Measurements from ENCODE around the gene MAPK8IP1. TPM values are rescaled to one million over a fixed set of nuclear protein-coding genes. Genes with fewer than 3 reads are reported as not detected.
"Not testable (repeated sequence)": the region's sequence is repeated elsewhere in the genome, so short reads cannot be mapped to it uniquely, and the experiment has no call there.

Gene MAPK8IP1
- 7.7 TPM for total RNA-seq (ENCODE audit: insufficient read depth, low replicate concordance)

DNA sequence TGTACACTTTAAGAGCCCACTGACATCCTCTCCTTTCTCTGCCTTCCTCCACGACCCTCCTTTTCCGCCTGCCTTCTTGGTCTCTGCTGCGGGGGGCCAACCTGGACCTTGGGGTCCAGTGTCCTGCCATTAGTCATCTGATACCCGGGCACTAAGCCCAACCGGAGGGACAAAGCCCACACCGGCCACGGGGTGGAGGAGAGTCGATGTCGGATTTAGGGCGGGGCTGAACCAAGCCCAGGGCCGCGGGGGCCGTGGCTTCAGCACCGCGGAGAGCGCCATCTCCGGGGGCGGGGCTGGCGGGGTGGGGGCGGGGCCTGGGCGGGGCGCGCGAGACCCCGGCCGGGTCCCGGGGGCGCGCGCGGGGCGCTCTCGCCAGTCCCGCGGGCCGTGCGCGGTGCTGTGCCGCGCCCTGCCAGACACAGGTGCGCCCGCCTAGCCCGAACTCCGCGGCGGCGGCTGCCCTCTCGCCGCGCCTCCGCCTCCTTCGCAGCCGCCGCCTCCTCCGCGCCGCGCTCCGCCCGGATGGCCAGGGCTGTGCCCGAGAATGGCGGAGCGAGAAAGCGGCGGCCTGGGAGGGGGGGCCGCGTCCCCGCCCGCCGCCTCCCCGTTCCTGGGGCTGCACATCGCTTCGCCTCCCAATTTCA lies at the start of gene MAPK8IP1:
MAPK8IP1 (plus strand) TSS at position 378 of the 647 bp plus-strand sequence; CDS start at position 548, 170 bp downstream.
- no peak for DNase-seq (ENCODE audit: low spot score)

DNA sequence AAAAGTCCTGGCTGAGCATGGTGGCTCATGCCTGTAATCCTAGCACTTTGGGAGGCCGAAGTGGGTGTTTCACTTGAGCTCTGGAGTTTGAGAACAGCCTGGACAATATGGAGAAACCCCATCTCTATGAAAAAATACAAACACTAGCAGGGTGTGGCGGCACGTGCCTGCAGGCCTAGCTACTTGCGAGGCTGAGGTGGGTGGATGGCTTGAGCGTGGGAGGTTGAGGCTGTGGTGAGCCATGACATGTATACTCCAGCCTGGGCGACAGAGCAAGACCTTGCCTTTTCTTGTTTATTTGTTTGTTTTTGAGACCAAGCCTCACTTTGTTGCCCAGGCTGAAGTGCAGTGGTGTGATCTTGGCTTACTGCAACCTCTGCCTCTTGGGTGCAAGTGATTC lies 46.2 kb upstream of the MAPK8IP1 start:
- DNase-seq (ENCODE audit: low spot score) = no peak

DNA sequence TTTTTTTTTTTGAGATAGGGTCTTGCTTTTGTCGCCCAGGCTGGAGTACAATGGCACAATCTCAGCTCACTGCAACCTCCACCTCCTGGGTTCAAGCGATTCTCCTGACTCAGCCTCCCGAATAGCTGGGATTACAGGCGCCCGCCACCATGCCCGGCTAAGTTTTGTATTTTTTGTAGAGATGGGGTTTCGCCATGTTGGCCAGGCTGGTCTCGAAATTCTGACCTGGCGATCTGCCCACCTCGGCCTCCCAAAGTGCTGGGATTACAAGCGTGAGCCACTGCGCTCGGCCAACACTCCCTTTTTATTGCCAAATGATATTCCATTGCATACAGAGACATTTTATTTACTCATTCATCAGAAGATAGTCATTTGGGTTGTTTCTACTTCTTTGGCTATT lies 45.2 kb upstream of the MAPK8IP1 start:
- not testable (repeated sequence) for DNase-seq (ENCODE audit: low spot score)

DNA sequence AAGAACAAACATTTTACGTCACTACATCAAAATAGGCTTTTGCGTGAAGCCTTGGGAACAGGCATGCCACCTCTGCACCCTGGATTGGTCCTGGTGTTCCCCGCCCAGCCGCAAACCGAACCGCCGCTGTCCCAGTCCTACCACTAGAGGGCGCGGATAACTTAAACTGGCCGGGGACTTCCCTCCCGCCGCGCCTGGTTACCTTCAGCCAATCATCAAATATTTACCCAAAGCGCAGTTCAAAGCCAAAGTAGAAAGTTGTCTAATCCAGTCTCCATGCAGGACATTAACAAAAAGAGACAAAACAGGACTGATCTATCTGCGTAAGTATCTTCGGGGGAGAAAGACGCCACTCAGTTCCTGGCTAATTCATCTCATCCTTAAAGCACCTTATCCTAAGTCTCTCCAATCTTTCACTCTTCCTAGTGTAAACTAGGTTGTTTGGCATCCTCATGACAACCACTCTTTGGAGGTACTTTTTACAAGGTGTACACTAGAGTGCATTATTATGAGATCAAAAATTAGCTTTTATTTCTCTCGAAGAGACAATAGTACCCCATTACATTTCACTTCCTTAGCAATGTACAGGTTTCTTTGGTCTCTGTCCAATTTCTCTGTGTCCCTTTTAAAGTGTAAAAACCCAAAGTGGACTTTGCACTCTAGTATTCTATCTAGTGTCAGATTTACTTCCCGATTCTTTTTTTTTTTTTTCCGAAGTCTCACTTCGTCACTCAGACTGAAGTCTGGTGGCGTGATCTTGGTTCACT lies 42.1 kb upstream of the MAPK8IP1 start:
- DNase-seq (ENCODE audit: low spot score) = peak; percentile 93

DNA sequence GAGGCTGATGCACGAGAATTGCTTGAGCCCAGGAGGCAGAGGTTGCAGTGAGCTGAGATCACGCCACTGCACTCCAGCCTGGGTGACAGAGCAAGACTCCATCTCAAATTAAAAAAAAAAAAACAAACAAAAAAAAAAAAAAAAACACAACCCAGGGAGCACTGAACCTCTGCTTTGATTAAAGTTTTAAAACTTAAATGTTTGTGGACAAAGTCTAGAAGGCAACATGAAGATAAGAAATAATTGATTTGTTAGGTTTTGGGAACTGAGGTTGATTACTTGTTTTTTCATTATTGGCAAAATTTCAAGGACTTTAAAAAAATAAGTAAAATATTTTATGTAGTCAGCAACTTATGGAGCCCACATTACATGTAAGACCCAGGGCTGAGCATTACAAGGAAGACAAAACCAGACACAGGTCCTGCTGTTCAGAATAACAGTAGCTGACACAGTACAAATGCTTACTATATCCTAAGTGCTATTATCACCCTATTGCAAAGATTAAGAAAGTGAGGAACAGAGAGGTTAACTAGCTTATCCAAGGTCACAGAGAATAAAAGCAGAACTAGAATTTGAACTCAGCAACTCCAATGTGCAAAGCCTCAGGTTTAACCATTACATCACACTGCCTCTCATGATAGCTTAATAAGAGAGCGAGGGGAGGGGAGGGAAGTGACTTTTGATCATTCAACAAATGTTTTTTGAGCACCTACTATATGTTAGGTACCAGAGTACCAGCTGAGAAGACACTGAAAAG lies 40.5 kb upstream of the MAPK8IP1 start:
- no peak for DNase-seq (ENCODE audit: low spot score)

DNA sequence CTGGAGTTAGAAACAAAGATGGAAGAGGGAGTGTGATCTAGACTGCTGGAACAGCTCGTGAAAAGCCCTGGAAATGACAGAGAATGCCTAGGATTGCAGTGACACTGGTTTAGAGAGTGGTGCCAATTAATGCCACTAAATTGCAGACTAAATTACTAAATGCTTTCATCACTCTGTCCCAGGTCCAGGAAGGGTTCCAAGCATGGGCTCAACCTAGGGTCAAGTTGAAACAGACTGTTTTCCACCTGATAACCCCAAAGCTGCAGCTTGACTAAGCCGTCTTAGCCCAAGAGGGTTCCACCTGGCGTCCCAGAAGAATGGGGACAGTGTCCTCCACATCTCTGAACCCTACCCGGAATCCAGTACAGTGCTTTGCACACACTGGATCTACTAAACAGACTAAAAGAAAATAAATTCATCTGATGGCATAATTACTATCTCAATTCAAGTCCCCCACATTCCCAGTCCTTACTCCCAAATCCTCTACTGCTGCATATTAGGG lies 39.2 kb upstream of the MAPK8IP1 start:
- no peak for DNase-seq (ENCODE audit: low spot score)

DNA sequence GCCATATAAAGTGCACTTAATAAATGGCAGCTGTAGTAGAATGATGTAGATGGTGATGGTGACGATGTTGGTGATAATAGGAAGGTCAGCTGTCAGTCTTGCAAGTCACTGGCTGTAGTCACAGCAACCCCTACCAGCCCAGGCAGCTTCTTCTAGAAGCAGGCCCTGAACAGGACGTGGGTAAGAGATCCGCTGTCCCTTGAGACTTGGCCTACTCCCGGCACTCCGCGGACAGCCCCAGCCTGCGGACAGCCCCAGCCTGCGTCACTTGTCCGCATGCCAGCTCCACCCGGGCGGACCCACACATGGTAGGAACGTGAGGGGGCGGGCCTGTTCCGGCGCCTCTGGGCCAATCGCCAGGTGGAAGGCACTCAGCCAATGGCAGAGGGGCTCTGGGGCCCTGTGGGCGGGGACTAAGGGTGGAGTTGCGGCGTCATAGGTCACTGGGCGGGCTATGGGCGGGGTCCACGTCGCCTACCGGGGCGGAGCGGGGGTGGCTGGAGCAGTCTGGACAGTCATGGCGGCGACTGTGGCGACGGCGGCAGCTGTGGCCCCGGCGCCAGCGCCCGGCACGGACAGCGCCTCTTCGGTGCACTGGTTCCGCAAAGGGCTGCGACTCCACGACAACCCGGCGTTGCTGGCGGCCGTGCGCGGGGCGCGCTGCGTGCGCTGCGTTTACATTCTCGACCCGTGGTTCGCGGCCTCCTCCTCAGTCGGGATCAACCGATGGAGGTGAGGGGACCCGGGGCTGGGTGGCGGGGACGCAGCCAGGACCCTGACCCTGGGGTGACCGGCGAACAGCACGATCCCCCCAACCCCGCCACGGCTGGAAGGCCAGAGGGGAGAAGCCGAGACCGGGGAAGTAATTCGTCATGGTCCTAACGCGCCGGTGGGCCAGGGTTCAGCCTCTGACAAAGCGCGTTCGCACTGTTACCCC lies 38.2 kb upstream of the MAPK8IP1 start, which contains the start of gene CRY2:
CRY2 (plus strand) TSS at position 502 of the 937 bp plus-strand sequence; CDS start at position 518, 16 bp downstream.
- peak; percentile 98 for DNase-seq (ENCODE audit: low spot score)

DNA sequence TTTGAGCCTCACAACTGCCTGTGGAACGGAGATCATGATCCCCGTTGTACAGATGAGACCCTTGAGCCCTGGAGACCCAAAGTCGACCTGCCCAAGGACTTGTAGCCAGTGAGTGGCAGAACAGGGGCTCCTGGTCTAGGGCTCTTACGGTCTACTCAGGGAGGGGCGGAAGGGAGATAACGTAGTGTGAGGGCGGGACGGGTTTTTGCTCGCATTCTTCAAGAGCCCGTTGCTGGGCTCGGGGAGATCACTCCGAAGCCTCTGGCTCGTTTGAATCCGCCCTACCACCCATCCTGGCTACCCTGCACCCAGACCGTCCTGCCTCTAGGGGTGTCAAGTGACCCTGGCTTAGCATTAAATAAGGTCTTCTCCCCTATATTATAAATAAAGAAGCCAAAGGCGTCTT lies 37.5 kb upstream of the MAPK8IP1 start:
- peak; percentile 74 for DNase-seq (ENCODE audit: low spot score)

DNA sequence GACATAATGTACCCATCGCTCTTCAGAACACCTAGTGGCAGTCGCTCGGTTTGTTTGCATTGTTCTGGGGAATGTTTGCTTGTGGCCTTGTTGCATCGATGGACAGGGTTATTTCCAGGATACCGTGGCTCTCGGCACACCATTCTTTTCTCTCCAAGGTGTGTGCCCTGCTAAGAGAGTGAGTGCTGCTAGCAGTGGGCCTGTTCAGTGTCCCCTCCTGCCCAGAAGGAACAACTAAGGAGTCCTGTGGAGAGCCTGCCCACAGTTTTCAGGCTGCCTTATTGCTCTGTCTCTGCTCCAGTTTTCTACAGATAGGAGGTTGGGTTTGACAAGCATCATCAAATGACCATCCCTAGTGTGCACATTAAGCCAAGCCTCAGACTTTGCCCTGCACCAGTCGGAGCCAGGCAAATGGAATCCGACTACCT lies 36.8 kb upstream of the MAPK8IP1 start:
- no peak for DNase-seq (ENCODE audit: low spot score)

DNA sequence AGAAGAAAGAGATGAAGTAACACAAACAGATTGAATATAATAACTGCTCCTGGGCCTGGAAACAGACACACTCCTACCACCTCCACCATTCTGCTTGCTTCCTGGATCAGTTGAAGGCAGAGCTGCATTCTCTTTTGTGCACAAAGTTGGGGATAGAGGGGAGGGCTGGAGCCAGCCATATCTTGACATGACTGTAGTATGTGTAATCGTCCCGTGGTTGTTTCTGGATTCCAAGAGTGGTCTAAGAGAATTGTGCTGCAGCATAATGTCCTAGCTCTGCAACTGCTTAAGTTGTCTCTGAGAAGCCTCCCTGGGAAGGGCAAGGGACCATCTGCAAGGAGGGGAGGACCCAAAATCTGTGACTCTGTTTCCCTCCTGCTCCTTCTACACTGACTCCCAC lies 35.0 kb upstream of the MAPK8IP1 start:
- no peak for DNase-seq (ENCODE audit: low spot score)

DNA sequence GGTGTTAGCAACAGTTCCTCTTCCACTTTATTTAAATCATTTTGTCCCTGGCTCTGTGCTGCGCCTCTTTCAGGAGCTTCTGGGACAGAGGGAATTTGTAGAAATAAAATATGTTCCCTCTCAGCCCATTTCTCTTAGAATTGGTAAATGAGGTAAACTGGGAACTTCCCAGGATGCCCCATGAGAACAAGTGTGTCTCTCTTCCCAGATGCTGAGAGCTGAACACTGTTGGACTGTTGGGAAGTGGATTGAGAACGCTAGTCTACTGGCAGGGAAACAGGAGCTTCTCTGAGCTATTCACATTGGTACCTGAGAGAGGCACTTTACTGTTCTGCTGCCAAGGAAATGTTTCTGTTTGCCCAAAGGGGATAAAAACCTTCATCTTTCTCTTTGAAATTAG lies 34.2 kb upstream of the MAPK8IP1 start:
- DNase-seq (ENCODE audit: low spot score) = no peak

DNA sequence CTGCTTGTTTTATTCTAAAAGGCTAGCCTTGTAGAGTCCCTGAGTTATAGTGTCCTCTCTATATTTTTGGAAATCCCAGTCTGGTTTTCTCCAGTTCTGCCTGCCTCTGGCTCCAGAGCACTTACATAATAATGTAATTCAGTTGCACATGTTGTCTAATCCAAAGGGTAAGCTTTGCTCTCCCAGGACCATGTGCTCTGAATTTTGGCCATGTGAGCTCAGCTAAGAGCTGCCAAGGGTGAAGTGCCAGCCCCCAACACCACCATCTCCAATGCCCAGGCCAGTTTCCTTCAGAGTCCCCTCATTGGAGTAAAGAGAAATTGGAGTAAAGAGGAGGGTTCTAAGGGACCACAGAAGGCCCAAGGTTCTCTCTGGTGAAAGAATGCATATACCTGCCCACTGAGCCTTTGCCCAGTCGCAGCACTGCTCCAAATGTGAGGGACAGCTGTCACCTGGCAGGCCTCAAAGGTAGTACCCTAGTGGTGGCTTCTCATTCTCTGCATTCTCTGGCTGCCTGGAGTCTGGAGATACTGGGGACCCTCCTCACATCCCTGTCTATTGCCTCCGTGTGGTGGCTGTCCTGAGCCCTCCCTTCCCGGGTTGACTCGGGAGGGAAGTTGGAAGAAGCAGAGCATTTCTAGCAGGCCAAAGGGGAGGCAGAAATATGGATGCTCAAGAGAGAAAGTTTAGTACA lies 33.3 kb upstream of the MAPK8IP1 start:
- no peak for DNase-seq (ENCODE audit: low spot score)

DNA sequence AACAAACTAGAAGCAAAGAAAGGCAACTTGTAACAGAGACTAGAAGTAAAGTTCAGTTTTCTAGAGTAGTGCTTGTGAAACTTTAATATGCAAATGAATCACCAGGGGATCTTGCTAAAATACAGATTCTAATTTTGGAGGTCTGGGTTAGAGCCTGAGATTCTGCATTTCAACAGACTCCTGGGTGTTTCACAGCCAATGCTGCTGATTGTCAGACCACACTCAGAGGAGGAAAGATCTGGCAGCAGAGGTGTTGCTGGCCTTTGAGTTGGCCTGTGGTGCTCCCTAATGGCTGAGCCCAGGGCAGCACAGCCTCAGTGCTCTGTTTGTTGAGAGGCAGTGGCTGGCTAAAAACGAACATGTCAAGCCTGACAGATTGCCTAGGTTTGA lies 32.7 kb upstream of the MAPK8IP1 start:
- no peak for DNase-seq (ENCODE audit: low spot score)

DNA sequence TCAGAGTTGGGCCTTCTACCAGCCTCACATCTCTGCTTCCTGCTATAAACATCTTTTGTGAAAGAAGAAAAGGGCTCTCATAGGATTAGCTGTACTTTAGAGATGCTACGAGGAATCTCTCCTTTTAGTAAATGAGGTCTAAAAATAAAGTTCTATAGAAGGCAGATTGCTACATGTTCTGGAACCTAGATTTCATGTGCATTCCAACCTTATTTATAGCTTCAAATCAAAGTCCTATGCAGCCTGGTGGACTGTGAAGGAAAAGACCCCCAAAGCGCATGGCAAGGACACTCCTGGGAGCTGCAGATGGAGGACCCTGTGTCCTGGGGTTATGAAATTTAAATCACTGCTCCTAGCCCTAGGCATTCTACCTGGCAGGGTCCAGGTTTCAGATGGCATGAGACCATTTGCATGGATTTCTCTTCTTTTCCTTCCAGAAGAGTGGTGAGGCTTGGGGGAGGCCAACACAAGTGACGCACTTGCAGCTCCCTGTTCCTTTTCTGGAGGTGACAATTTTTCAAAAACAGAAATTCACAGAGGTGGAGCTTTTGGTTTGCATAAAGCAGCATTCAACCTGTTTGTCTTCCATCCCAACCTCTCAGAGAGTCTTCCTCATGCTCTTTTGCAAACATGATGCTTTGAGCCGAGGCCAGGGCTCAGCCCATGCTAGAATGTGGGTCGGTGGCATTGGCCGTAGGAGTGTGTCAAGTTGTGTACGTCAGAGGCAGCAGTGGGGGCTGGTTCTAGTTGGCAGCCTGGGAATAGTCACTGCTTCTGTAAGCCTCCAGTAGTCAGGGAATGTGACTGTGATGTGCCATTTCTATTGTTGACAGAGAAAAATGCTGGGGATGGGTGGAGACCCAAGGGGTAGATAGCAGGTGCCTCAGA lies 31.9 kb upstream of the MAPK8IP1 start:
- DNase-seq (ENCODE audit: low spot score) = peak; percentile 42

DNA sequence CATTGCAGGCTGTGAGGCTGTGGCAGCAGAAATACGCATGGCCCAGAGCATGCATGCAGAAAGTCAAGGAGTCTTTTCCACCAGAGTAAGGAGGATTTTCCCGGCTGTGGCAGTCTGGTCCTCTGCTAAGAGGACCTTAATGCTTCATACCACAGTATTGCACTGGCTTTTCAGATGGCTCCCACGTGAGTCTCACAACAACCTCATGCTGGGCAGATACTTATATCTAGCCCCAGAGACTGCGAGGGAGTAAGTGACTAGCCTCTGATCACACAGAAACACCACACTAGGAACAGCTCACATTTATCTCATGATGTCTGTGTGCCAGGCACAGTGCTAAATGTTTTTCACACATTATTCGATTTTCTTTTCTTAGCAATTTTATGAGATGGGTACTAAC lies 30.1 kb upstream of the MAPK8IP1 start:
- DNase-seq (ENCODE audit: low spot score) = no peak

DNA sequence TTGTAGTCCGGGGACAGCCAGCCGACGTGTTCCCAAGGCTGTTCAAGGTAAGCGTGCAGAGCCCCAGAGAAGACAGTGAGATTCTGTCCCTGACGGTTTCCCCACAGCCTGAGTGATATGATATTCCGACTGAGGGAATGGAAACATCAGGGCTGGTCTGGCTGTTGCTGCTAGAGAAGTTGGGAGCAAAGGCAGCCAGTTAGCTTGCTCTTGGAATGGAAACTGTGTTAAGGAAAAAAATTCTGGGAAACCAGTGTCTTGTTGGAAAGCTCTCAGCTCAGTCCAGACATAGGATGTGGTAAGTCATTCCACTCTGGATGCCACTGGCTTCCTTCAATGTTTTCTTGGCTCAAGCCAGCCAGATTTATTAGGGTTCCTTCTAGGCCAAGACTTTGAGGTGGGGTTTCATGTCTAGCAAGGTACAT lies 29.4 kb upstream of the MAPK8IP1 start:
- peak; percentile 69 for DNase-seq (ENCODE audit: low spot score)

DNA sequence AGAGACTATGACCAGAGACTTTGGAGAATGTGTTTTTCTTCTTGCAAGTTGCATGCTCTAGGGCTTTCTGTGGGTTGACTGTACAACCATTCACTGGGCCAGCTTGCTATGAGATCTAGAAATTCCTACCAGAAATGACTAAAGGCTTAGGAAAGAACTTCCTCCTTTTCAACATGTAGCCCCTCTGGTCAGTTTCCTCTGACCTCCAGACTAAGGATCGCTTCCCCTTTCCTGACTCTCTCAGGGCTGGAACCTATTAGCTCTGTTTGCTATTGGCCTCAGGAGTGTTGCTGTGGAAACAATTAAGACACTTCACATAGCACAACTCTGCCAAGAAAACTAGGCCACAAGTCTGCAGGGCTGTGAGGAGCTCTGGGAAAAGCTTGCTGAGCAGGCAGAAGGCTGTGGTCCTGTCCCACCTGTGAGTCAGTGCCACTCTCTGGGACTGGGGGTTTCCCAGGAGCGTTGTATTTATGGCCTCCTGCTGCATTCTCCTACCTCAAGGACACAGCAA lies 27.4 kb upstream of the MAPK8IP1 start:
- peak; percentile 90 for DNase-seq (ENCODE audit: low spot score)

DNA sequence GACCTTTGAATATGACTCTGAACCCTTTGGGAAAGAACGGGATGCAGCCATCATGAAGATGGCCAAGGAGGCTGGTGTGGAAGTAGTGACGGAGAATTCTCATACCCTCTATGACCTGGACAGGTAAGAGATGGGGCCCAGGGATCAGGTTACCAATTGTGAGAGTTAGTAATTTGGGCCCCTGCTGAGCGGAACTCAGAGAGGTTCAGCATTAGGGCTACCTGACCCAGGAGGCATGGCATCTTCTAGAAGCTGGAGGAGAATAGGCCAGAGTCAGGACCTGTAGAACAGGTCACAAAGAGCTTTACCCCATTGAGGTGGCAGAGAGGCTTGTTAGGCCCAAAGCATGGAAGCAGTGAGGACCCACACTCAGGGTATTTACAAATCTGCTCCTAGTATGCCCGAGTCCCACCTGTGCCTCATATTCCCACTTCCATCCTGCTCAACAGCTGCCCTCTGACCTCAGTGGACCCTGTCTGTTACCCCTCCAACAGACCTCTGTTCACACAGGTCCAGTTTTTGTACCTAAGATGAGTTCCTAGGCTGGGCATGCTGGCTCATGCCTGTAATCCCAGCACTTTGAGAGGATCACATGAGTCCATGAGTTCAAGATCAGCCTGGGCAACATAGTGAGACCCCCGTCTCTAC lies 26.6 kb upstream of the MAPK8IP1 start:
- no peak for DNase-seq (ENCODE audit: low spot score)
